Suprapubic skin (tissue), 3 donors: ENCODE measurements around the gene APBA3.

Experiments
- EP300 ChIP-seq: sonication (generic); formaldehyde crosslinking; IDR thresholded peaks from one replicate; pipeline ENCODE4 v1.6.1; 2017; ENCODE audit warnings: antibody characterized with exemption
- POLR2A ChIP-seq, 2 donors: fragments of 450-650 bp; IDR thresholded peaks; one replicate each; pipeline ENCODE4 v1.6.1; 2017; ENCODE audit warnings: antibody characterized with exemption in 2 of 2, mild to moderate bottlenecking in 2 of 2, moderate library complexity in 2 of 2
- TF ChIP-seq, protein P1 (sequence below), 2 donors: fragments of 200-600 bp in 1 of 2; fragments of 450-650 bp in 1 of 2; sonication (generic) in 1 of 2; IDR thresholded peaks; one replicate each; pipeline ENCODE4 v1.5.1; 2016 to 2019; ENCODE audit warnings: antibody characterized with exemption in 2 of 2, mild to moderate bottlenecking in 1 of 2, moderate library complexity in 1 of 2

DNA sequence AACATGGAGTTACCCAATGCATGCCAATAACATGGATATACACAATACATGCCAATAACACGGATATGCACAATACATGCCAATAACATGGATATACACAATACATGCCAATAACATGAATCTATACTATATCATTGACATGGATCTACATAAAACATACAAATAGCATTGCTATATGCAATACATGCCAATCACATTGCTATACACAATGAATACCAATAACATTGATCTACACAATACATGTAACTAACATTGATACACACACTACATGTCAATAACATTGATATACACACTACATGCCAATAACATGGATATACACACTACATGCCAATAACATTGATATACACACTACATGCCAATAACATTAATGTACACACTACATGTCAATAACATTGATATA, 60.3 kb downstream of the APBA3 start:
- TF ChIP-seq, protein P1, sequence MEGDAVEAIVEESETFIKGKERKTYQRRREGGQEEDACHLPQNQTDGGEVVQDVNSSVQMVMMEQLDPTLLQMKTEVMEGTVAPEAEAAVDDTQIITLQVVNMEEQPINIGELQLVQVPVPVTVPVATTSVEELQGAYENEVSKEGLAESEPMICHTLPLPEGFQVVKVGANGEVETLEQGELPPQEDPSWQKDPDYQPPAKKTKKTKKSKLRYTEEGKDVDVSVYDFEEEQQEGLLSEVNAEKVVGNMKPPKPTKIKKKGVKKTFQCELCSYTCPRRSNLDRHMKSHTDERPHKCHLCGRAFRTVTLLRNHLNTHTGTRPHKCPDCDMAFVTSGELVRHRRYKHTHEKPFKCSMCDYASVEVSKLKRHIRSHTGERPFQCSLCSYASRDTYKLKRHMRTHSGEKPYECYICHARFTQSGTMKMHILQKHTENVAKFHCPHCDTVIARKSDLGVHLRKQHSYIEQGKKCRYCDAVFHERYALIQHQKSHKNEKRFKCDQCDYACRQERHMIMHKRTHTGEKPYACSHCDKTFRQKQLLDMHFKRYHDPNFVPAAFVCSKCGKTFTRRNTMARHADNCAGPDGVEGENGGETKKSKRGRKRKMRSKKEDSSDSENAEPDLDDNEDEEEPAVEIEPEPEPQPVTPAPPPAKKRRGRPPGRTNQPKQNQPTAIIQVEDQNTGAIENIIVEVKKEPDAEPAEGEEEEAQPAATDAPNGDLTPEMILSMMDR (IDR thresholded peaks at IDR 0.05) = no peak
- no peak for TF ChIP-seq EP300
- no peak for TF ChIP-seq POLR2A (IDR thresholded peaks at IDR 0.05)
